DND-41 (cell line): ENCODE data around the gene PLEK.

Source experiments
- CTCF ChIP-seq: IDR thresholded peaks from 2 replicates; pipeline ENCODE4 v1.5.1; 2012; ENCODE audit warnings: borderline replicate concordance, low read length, moderate library complexity, mild to moderate bottlenecking; ENCODE audit not compliant: poor library complexity, severe bottlenecking; ENCODE audit errors: extremely low read depth
- EZH2 ChIP-seq: IDR thresholded peaks from 3 replicates; pipeline ENCODE4 v1.6.1; 2012; ENCODE audit warnings: borderline replicate concordance, low read depth, mild to moderate bottlenecking, moderate library complexity, low read length, inconsistent platforms; ENCODE audit not compliant: severe bottlenecking

DNA sequence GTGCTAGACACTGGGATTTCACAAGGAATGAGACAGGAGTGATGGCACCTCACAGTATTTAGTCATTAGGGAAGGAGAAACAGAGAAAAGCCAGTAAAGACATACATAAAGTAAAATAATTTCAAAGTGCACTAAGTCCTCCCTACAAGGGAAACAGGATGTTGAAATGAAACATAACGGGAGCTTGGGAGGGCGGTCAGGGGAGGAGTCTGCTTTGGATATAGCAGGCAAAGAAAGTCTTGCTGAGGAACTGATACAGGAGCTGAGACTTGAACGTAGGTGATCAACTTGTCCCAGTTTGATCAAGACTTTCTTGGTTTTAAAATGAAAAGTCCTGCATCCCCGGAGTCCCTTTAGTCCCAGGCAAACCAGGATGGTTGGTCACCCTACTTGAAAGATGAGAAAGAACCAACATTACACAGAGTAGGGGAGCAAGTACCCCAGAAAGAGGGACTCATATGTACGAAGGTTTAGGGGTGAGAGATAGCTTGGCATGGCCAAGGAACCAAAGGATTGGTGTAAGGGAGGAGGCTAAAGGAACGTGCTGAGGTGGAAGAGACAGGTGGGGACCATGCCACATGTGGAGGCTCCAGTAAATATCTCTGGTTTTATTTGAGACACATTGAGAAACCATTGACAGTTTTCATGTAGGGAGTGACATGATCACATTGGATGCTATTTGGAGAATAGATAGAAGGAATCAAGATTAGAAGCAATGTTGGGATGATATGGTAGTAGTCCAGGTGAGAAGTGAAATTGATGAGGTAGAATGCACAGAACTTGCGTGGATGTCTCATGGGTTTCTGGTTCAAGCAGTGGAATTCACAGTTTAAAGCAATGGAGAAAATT lies 73.6 kb downstream of the PLEK start:
- TF ChIP-seq CTCF: no peak
- TF ChIP-seq EZH2: no peak
